Left hindlimb (tissue), 1 donor: ENCODE data around the gene ZNF675.
"Not testable (repeated sequence)": the region's sequence is repeated elsewhere in the genome, so short reads cannot be mapped to it uniquely, and the experiment has no call there.

ENCODE experiments used
- DNase-seq: peaks from one replicate; pipeline ENCODE4 v3.0.0-alpha.2; 2018

The ZNF675 gene

GRCh38 chr19:23686621-23687423 is at the start of gene ZNF675:
ZNF675 (minus strand) TSS chr19:23687212; CDS start chr19:23687033, 179 bp downstream.
- peak; percentile 95 for DNase-seq

- DNase-seq: not testable (repeated sequence)
Observed at GRCh38 chr19:23730729-23731465, 43.9 kb upstream of the ZNF675 start.

- not testable (repeated sequence) for DNase-seq
Observed at GRCh38 chr19:23724161-23724560, 37.1 kb upstream of the ZNF675 start.

GRCh38 chr19:23718802-23719201 is 31.8 kb upstream of the ZNF675 start:
- no peak for DNase-seq

GRCh38 chr19:23716792-23717191 is 29.8 kb upstream of the ZNF675 start:
- no peak for DNase-seq

DNA sequence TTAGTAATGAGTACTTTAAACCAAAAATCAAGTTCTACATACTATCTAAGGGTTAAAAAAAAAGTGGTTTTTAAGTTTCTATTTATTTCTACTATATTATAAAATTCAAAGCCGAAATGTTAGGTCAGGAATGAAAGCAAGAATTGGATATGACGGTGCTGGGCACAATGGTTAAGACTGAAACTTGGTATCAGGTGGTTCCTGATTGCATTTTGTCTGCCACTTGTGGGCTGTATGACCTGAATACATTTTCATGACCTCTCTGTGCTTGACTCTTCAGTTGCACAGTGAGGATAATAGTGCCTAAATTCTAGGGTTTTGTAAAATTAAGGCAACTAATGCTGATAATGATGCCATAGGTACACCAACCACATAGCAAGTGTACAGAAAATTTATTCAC is 22.3 kb upstream of the ZNF675 start:
- no peak for DNase-seq

- no peak for DNase-seq
Observed at GRCh38 chr19:23706657-23707056, 19.6 kb upstream of the ZNF675 start.

- DNase-seq: no peak
Observed at GRCh38 chr19:23699521-23699860, 12.5 kb upstream of the ZNF675 start.

GRCh38 chr19:23698711-23699520 is 11.9 kb upstream of the ZNF675 start:
- DNase-seq: no peak

DNA sequence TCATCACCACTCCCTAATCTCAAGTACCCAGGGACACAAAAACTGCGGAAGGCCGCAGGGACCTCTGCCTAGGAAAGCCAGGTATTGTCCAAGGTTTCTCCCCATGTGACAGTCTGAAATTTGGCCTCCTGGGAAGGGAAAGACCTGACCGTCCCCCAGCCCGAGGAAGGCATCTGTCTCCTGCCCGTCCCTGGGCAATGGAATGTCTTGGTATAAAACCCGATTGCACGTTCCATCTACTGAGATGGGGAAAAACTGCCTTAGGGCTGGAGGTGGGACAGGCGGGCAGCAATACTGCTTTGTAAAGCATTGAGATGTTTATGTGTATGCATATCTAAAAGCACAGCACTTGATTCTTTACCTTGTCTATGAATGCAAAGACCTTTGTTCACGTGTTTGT is 5.9 kb upstream of the ZNF675 start:
- DNase-seq: not testable (repeated sequence)

DNA sequence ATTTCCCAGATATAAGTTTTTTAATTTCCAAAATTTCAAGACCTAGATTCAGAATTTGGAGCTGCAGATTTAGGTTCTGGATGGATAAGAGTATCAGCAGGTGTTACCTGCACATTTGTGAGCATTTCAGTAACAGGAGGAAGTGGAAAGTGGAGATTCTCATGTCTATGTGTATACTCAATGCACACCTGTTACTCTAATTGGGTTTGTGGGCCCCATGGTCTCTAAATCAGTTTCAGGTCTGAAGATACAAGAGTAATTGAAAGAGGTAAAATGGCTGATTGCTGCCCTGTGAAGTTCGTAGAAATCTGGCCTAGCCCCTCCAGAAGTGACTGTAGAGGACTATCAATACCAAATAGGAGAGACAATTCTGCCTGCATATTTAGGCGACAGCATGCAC is 13.9 kb downstream of the ZNF675 start:
- no peak for DNase-seq

- not testable (repeated sequence) for DNase-seq
Observed at GRCh38 chr19:23668606-23669005, 18.4 kb downstream of the ZNF675 start.

GRCh38 chr19:23665651-23666410 is 21.2 kb downstream of the ZNF675 start:
- no peak for DNase-seq

DNA sequence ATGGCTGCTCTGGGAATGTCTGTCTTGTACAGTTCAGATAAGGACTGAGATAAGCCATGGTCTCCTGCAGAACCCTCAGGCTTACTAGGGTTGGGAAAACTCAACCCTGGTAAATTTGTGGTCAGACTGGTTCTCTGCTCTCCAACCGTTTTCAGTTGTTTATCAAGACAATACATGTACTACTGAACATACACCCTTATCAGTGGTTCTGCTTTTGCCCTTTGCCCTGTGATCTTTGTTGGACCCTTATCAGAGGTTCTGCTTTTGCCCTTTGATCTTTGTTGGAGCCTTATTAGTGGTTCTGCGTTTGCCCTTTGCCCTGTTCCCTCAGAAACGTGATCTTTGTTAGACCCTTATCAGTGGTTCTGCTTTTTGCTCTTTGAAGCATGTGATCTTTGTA is 37.2 kb downstream of the ZNF675 start:
- not testable (repeated sequence) for DNase-seq
